Measurements from ENCODE around the gene ANKUB1. TPM values are rescaled to one million over a fixed set of nuclear protein-coding genes. Genes with fewer than 3 reads are reported as not detected.

Gene ANKUB1
- total RNA-seq, 6 experiments from 2014 or later = not detected

DNA sequence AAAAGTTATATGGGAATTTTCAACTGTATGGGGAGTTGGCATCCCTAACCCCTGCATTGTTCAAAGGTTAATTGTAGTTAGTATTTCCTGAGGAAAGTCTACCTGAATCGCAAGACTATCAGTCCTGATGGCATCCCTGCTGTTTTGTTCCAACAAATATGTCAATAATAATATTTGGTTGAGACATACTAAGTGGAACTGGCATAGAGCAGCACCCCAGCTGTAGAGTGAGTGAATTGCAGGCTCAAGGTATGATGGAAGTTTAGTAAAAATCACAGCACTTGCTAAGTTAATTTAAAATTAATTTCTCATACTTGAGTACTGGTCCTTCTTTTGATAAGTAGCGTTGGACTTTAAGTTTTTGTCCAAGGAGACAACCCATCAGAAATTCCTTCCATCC lies 22.1 kb downstream of the ANKUB1 start:
- intact Hi-C loops (cut with DNase I) = no loop called here
- no peak overlapping the region for H3K4me3 ChIP-seq
- no peak for ATAC-seq
- DNase-seq = no peak
- no peaks in the 10 kb centered on the region for H3K4me1 ChIP-seq
- H3K36me3 ChIP-seq = no peaks in the 10 kb centered on the region
- TF ChIP-seq POLR2A (IDR thresholded peaks at IDR 0.05) = no peak
- TF ChIP-seq, protein P1, sequence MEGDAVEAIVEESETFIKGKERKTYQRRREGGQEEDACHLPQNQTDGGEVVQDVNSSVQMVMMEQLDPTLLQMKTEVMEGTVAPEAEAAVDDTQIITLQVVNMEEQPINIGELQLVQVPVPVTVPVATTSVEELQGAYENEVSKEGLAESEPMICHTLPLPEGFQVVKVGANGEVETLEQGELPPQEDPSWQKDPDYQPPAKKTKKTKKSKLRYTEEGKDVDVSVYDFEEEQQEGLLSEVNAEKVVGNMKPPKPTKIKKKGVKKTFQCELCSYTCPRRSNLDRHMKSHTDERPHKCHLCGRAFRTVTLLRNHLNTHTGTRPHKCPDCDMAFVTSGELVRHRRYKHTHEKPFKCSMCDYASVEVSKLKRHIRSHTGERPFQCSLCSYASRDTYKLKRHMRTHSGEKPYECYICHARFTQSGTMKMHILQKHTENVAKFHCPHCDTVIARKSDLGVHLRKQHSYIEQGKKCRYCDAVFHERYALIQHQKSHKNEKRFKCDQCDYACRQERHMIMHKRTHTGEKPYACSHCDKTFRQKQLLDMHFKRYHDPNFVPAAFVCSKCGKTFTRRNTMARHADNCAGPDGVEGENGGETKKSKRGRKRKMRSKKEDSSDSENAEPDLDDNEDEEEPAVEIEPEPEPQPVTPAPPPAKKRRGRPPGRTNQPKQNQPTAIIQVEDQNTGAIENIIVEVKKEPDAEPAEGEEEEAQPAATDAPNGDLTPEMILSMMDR (IDR thresholded peaks at IDR 0.05) = no peak
- WGBS (ENCODE audit: insufficient coverage, low coverage, low lambda C conversion rate, missing lambda C conversion rate) = 48% methylated on average over 2 of the region's 2 CpGs
- no peaks in the 10 kb centered on the region for H3K27me3 ChIP-seq
- no peak overlapping the region for H3K27ac ChIP-seq
- no peaks in the 10 kb centered on the region for H3K9me3 ChIP-seq

DNA sequence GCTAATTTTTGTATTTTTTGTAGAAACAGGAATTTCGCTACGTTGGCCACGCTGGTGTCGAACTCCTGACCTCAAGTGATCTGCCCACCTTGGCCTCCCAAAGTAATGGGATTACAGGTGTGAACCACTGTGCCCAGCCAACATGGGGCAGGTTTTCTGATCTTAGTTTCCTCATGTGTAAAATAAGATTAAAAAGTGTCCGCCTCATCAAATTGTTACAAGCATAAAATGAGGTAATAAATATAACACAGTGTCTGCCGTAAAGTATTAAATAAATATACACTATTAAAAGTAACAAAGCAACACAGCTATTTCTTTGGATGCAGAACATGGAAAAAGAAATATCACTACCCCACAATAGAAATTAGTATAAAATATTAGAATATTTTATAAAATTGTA lies 23.6 kb downstream of the ANKUB1 start:
- no peaks in the 10 kb centered on the region for H3K4me1 ChIP-seq
- H3K36me3 ChIP-seq = no peaks in the 10 kb centered on the region
- no peaks in the 10 kb centered on the region for H3K9me3 ChIP-seq
- ATAC-seq (no peak), DNase-seq (no peak)
- H3K4me3 ChIP-seq = no peak overlapping the region
- intact Hi-C loops (cut with DNase I) = no loop called here
- 74% methylated on average over 6 of the region's 6 CpGs for WGBS (ENCODE audit: insufficient coverage, low coverage, low lambda C conversion rate, missing lambda C conversion rate)
- H3K27ac ChIP-seq = no peak overlapping the region
- TF ChIP-seq POLR2A (IDR thresholded peaks at IDR 0.05) = no peak
- TF ChIP-seq, protein P1 (IDR thresholded peaks at IDR 0.05) = no peak
- H3K27me3 ChIP-seq = no peaks in the 10 kb centered on the region

DNA sequence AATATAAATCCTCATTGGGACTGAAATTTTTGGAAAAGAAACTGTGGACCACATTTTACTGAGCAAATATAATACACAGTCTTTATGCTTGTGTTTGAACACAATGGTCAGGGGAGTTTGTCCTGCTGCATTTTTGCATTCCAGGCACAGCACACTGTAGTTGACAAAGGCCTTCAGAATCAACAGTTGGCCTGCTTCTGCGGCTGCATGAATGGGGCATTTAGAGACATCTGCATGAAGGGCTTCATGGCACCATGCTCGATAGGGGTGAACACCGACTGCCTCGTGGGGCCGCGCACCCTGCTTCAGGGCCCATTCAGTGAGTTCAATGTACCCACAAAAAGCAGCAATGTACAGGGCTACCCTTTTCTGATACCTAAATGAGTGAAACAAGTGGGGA lies 24.6 kb downstream of the ANKUB1 start:
- WGBS (ENCODE audit: insufficient coverage, low coverage, low lambda C conversion rate, missing lambda C conversion rate) = 92% methylated on average over 5 of the region's 6 CpGs
- ATAC-seq (no peak), DNase-seq (no peak)
- H3K36me3 ChIP-seq = no peaks in the 10 kb centered on the region
- TF ChIP-seq POLR2A (IDR thresholded peaks at IDR 0.05) = no peak
- TF ChIP-seq, protein P1 (IDR thresholded peaks at IDR 0.05) = no peak
- no peaks in the 10 kb centered on the region for H3K9me3 ChIP-seq
- no peak overlapping the region for H3K4me3 ChIP-seq
- no peaks in the 10 kb centered on the region for H3K27me3 ChIP-seq
- intact Hi-C loops (cut with DNase I) = no loop called here
- no peak overlapping the region for H3K27ac ChIP-seq
- no peaks in the 10 kb centered on the region for H3K4me1 ChIP-seq

DNA sequence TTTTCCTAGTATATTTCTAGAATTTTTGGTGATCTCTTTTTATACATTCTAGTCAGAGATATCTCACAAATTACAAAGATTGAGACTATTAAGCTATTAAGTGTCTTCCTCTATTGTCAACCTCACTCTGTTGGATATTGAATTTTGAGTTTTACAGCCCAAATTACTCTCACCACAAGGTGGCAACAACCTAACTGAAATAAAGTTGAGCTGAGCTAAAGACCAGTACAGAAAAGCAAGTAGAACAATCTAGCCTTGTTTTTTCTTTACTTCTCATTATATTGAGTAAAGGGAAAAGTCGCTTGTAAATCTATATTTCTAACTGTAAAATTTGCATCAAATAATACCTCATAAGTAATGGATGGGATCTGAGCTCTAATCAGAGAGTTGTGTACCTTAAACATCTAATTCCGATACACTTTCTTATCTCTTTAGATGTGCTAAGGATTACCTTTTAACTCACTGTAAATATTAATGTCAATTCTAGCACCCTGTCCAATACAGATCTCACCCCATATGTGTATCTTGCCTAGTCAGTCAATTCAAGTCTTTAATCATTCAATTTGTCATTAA lies 26.5 kb downstream of the ANKUB1 start:
- TF ChIP-seq, protein P1 (IDR thresholded peaks at IDR 0.05) = peak; percentile 48 to 63 (median 58)
- TF ChIP-seq POLR2A (IDR thresholded peaks at IDR 0.05) = no peak
- Histone ChIP-seq H3K27me3 (no peaks in the 10 kb centered on the region), H3K9me3 (no peaks in the 10 kb centered on the region), H3K4me3 (no peak overlapping the region), H3K27ac (no peak overlapping the region), H3K4me1 (no peaks in the 10 kb centered on the region), H3K36me3 (no peaks in the 10 kb centered on the region)
- 58% methylated on average over 2 of the region's 2 CpGs for WGBS (ENCODE audit: insufficient coverage, low coverage, low lambda C conversion rate, missing lambda C conversion rate)
- DNase-seq (no peak), ATAC-seq (peak; percentile 61 to 80 (median 71))
- intact Hi-C loops (cut with DNase I) = no loop called here

DNA sequence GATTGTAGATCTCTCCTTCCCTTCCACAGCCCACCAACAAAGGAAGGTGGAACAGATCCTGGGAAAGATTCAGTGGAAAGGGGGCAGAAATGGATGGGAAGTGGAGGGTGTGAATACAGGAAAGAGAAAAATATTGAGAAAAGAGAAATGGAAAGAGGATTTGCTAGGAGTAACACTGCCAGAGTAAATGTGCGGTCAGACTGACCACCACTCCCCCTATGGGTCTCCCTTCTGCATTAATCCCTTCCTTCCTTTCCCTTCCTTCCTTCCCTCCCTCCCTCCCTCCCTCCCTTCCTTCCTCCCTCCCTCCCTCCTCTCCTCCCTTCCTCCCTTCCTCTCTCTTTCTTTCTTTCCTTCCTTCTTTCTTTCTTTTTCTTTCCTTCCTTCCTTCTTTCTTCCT lies 28.1 kb downstream of the ANKUB1 start:
- no peak overlapping the region for H3K4me3 ChIP-seq
- DNase-seq (no peak), ATAC-seq (no peak)
- no peaks in the 10 kb centered on the region for H3K4me1 ChIP-seq
- H3K27me3 ChIP-seq = no peaks in the 10 kb centered on the region
- H3K36me3 ChIP-seq = no peaks in the 10 kb centered on the region
- H3K27ac ChIP-seq = no peak overlapping the region
- H3K9me3 ChIP-seq = no peaks in the 10 kb centered on the region
- WGBS (ENCODE audit: insufficient coverage, low coverage, low lambda C conversion rate, missing lambda C conversion rate) = 58% methylated on average over 1 of the region's 1 CpG
- TF ChIP-seq, protein P1 (IDR thresholded peaks at IDR 0.05) = no peak
- no peak for TF ChIP-seq POLR2A (IDR thresholded peaks at IDR 0.05)
- intact Hi-C loops (cut with DNase I) = no loop called here

Data from right lobe of liver (tissue), 6 donors.